ENCODE data around the gene CENPO.

The CENPO gene

GRCh38 chr2:24843330-24843860 is 50.2 kb downstream of the CENPO start:
- TF ChIP-seq CTCF (IDR thresholded peaks at IDR 0.05; ENCODE audit: control extremely low read depth, extremely low read depth, low read depth, missing control alignments): no peak
- no peak for DNase-seq (ENCODE audit: extremely low spot score)
- POLR2A ChIA-PET: no interaction called here
- CTCF ChIA-PET: interaction anchor here (1.2 to 1.3 kb wide), 3 partner anchors 13 to 422 kb away, joined by 3 to 4 read pairs (median 3); no protein-coding TSS in a partner anchor

- DNase-seq (ENCODE audit: extremely low spot score): no peak
- CTCF ChIA-PET: interaction anchor here (1.0 to 1.3 kb wide), 4 partner anchors 13 to 422 kb away, joined by 3 to 4 read pairs (median 3); no protein-coding TSS in a partner anchor
- POLR2A ChIA-PET: no interaction called here
- TF ChIP-seq CTCF (IDR thresholded peaks at IDR 0.05; ENCODE audit: control extremely low read depth, extremely low read depth, low read depth, missing control alignments): no peak
Measured at GRCh38 chr2:24844023-24844685, 50.9 kb downstream of the CENPO start.

- POLR2A ChIA-PET: no interaction called here
- CTCF ChIA-PET: no interaction called here
- TF ChIP-seq CTCF (IDR thresholded peaks at IDR 0.05; ENCODE audit: control extremely low read depth, extremely low read depth, low read depth, missing control alignments): no peak
Measured at GRCh38 chr2:24845691-24846090, 52.5 kb downstream of the CENPO start.

GRCh38 chr2:24850944-24851343 is 57.7 kb downstream of the CENPO start:
- no peak for TF ChIP-seq CTCF (IDR thresholded peaks at IDR 0.05; ENCODE audit: control extremely low read depth, extremely low read depth, low read depth, missing control alignments)
- no peak for DNase-seq (ENCODE audit: extremely low spot score)
- ChIA-PET CTCF (no interaction called here), POLR2A (no interaction called here)

More at GRCh38 chr2:24845691-24846090, 52.5 kb downstream of the CENPO start:
- no peak for DNase-seq (ENCODE audit: extremely low spot score)

GRCh38 chr2:24852026-24852425 is 58.8 kb downstream of the CENPO start:
- no peak for TF ChIP-seq CTCF (IDR thresholded peaks at IDR 0.05; ENCODE audit: control extremely low read depth, extremely low read depth, low read depth, missing control alignments)
- CTCF ChIA-PET: no interaction called here
- POLR2A ChIA-PET: no interaction called here
- no peak for DNase-seq (ENCODE audit: extremely low spot score)

GRCh38 chr2:24852431-24853020 is 59.3 kb downstream of the CENPO start:
- CTCF ChIA-PET: no interaction called here
- TF ChIP-seq CTCF (IDR thresholded peaks at IDR 0.05; ENCODE audit: control extremely low read depth, extremely low read depth, low read depth, missing control alignments): no peak
- POLR2A ChIA-PET: no interaction called here
- no peak for DNase-seq (ENCODE audit: extremely low spot score)
